ENCODE data around the gene OR3A3.
"Not testable (repeated sequence)": the region's sequence is repeated elsewhere in the genome, so short reads cannot be mapped to it uniquely, and the experiment has no call there.

Gene OR3A3

DNA sequence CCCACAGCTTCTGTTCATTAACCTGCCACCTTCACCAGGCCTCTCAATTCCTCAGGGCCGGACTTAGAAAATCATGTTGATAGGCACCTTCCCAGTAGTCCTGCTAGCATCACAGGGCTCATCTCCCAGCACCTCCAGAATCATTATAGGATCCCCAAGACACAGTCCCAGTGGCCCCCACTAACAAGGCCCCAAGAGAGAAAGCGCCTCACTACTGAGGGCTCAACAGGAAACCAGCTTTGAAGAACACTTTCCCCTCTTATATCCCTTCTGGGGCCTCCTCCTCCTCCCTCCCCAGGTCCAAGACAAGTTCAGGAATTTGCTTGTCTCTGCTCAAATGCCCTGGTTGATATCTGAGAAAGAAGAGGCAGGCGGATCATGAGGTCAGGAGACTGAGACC, at the start of gene OR3A3:
TSS of gene OR3A3 (plus strand) at position 301 of the 400 bp plus-strand sequence.
- no peak for DNase-seq (ENCODE audit: low read depth in 2 of 2)

DNA sequence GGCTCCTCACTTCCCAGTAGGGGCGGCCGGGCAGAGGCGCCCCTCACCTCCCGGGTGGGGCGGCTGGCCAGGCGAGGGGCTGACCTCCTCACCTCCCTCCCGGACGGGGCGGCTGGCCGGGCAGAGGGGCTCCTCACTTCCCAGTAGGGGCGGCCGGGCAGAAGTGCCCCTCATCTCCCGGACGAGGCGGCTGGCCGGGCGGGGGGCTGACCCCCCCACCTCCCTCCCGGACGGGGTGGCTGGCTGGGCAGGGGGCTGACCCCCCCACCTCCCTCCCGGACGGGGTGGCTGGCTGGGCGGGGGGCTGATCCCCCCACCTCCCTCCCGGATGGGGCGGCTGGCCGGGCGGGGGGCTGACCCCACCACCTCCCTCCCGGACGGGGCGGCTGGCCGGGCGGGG, 40.0 kb upstream of the OR3A3 start:
- not testable (repeated sequence) for DNase-seq (ENCODE audit: low read depth in 2 of 2)

DNA sequence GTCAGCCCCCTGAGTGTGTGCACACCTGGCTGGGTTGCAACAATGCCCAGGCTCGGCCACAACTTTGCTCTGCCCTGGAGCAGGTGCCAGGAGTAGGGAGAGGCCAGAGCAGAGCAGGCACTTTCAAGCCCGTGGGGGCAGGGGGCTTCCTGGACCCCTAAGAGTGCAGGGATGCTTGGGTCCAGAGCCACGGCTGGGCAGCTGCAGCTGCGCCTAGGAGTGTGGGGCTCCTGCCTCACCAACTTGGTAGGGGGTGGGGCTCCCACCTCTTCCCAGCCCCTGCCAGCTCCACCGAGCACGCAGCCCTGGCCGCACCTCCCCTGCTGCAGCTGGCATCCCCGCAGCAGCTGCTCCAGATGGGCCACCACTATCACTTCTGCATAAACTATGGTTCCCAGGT, 32.8 kb upstream of the OR3A3 start:
- DNase-seq (ENCODE audit: low read depth in 2 of 2): no peak

DNA sequence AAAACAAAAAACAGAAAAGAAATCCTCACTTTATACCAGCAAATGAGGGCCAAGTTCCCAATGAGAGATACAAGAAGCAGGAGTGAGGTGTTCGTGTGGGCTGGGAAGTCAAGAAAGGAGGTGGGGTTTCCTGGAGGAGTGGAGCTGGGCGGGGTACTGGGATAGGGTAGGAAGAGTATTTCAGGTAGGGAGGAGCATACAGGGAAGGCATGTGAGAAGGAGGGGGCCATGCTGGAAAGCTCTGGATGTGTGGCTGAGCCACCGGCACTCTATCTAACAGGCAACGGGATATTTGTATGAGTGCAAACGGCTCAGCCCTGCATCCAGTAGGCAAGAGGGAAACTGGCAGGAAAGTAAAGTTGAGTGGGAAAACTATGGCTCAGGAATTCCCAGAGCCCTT, 29.2 kb upstream of the OR3A3 start:
- no peak for DNase-seq (ENCODE audit: low read depth in 2 of 2)

DNA sequence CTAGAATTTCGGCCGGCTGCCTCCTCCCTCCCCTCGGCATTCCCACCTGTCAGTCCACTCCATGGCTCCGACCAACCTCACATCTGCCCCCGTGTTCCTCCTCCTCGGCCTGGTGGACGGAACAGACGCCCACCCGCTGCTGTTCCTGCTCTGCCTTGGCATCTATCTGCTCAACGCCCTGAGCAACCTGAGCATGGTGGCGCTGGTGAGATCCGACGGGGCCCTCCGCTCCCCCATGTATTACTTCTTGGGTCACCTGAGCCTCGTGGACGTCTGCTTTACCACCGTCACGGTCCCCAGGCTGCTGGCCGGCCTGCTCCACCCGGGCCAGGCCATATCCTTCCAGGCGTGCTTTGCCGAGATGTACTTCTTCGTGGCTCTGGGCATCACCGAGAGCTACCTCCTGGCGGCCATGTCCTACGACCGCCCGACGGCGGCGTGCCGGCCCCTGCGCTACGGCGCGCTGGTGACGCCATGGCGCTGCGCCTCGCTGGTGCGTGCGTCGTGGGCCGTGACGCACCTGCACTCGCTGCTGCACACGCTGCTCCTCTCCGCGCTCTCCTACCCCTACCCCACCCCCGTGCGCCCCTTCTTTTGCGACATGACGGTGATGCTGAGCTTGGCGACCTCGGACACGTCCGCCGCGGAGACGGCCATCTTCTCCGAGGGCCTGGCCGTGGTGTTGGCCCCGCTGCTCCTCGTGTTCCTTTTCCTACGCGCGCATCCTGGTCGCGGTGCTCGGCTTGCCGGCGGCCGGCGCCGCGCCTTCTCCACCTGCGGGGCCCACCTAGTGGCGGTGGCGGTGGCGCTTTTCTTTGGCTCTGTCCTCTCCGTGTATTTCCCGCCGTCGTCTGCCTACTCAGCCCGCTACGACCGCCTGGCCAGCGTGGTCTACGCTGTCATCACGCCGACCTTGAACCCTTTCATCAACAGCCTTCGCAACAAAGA, 25.0 kb upstream of the OR3A3 start, which contains the start of gene OR3A2:
TSS of gene OR3A2 (minus strand) at position 440 of the 948 bp plus-strand sequence.
- no peak for DNase-seq (ENCODE audit: low read depth in 2 of 2)

DNA sequence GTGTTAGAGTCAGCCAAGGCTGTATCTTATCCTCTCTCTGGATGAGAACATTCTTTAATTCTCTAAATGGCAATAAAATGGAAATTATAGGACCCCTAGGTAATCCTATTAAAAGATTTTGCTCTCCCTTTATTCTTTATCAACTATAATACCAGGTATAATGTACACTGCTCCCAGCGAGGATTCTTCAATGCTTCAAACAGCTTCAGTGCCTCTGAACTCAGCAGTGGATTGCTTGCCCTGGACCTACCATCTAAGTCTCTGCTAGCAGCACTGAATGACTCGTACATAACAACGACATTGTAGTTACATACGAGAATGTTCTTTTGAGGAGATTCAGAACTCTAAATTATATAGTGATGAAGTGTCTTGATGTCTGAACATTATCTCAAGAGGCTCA, 21.4 kb upstream of the OR3A3 start:
- DNase-seq (ENCODE audit: low read depth in 2 of 2): no peak

DNA sequence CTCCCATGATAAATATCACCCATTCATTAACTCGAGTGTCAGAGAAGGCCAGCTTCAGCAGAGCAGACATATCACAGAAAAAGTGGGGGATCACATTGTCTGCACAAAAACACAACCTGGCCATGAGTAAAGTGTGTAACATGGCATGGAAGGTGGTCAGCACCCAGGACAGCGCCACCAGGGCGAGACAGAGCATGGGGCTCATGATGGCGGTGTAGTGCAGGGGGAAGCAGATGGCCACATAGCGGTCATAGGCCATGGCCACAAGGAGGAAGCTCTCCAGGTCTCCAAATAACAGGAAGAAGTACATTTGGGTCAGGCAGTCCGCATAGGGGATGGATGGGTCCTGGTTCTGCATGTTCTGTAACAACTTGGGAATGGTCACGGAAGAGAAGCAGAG, 13.4 kb upstream of the OR3A3 start:
- DNase-seq (ENCODE audit: low read depth in 2 of 2): not testable (repeated sequence)

DNA sequence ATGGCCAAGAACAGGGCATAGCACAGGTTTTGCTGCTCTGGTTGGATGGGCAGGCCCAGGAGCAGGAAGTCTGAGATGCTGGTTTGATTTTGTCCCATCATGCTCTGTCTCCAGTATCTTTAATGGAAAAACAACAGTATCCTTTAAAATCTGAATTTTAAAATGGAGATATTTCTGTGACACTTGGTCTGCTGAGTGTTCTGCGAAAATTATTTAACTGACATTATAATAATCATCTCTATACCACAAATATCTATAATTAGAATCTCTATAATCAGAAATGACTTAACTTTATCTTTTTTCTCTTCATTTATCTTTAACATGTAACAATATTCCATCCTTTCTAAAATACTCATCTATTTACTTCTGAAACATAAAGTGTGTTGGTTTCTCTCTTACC, 12.9 kb upstream of the OR3A3 start, which contains the start of gene OR1E1:
TSS of gene OR1E1 (minus strand) at position 101 of the 400 bp plus-strand sequence. CDS start at position 101, 0 bp downstream.
- no peak for DNase-seq (ENCODE audit: low read depth in 2 of 2)

DNA sequence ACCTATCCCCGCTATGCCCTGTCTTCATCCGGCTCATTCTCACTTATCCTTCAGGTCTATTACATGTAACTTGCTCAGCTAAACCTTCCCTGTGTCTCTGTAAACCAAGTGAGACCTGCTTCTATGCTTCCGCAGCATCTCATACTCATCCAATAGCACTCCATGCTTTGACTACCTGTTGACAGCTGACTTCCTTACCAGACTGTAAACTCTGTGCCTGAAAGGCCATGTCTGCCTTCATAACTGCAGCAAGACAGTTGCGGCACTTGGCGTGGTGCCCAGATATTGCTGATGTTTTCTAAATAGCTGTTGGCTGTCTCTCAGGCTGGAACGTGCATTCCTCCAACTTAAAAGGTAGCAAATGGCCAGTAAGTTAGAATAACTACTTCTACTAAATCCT, 11.1 kb upstream of the OR3A3 start:
- DNase-seq (ENCODE audit: low read depth in 2 of 2): no peak

DNA sequence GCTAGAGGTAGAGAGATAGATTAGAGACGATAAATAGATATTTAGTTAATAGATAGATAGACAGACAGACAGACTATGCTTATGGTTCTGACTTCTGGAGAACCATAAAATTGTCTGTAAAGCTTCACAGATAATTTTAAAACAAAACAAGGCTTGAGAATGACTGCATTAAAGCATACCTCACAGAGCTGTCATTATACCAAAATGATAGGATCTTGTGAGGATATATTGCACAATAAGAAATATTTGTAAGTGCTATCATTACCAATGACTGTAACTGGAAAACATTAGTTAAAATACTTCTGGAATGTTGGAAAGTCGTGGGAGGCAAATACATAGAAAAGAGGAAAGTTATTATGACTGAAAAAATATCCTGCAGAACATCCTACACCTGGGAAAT, 9.4 kb upstream of the OR3A3 start:
- no peak for DNase-seq (ENCODE audit: low read depth in 2 of 2)

DNA sequence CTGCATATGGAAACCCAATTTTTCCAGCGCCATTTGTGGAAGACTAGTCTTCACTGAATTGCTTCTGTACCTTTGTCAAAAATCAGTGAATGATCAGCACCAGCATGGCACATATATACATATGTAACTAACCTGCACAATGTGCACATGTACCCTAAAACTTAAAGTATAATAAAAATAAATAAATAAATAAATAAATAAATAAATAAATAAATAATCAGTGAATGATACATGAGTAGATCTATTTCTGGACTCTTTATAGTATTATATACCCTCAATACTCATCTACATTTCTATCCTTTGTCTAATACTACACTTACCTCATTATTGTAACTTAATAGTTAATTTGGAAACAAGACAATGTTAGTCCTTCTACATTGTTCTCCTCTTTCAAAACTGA, 7.3 kb upstream of the OR3A3 start:
- DNase-seq (ENCODE audit: low read depth in 2 of 2): not testable (repeated sequence)

DNA sequence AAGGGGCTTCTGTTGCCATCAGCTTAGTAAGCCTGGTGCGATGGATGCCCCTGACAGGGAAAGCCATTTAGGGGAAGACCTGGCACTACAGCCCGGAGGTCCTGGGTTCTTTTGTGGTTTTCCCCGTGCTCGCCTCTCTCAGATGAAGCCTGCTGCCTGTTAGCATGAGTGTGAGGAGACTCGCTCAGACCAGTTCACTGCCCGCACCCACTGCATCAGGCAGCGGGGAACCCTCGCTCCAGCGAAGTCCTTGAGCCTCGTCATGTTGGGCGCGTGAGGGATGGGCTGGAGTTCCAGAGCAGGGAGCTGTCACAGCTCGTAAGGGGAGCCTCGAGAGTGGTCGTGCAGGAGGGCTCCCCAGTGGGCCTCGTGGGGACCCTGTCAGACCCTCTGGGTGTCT, 1.0 kb downstream of the OR3A3 start:
- not testable (repeated sequence) for DNase-seq (ENCODE audit: low read depth in 2 of 2)

DNA sequence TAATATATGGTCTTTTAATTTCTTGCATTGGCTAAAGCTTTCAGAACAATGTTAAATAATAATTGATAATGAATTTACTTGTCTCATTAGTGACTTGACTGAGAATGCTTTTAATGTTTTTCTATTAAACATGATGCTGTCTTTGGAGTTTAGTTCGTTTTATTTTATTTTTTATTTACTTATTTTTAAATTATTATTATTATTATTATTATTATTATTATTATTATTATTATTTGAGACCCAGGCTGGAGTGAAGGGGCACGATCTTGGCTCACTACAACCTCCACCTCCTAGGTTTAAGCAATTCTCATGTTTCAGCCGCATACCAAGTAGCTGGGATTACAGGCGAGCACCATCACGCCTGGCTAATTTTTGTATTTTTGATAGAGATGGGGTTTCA, 4.4 kb downstream of the OR3A3 start:
- DNase-seq (ENCODE audit: low read depth in 2 of 2): no peak

DNA sequence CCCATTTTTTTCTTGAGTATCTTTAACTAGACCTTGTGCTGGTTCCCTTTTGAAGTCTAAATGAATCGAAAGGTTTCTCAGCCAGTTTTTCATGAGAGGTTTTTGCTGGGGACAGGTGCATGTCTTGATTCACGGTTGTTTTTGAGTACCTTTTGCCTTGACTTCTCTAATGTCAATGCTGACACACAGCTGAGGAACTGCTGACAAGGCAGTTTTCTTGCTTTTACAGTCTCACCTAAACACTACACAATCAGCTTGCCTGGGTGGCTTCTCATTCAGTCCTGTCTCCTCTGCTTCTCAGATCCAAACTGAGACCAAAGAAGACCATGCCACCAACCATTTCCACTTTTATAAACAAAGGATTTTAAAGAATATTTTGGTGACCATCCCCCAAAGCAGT, 7.1 kb downstream of the OR3A3 start:
- no peak for DNase-seq (ENCODE audit: low read depth in 2 of 2)

DNA sequence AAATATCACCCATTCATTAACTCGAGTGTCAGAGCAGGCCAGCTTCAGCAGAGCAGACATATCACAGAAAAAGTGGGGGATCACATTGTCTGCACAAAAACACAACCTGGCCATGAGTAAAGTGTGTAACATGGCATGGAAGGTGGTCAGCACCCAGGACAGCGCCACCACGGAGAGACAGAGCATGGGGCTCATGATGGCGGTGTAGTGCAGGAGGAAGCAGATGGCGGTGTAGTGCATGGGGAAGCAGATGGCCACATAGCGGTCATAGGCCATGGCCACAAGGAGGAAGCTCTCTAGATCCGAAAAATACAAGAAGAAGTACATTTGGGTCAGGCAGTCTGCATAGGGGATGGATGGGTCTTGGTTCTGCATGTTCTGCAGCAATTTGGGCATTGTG, 22.0 kb downstream of the OR3A3 start:
- not testable (repeated sequence) for DNase-seq (ENCODE audit: low read depth in 2 of 2)

DNA sequence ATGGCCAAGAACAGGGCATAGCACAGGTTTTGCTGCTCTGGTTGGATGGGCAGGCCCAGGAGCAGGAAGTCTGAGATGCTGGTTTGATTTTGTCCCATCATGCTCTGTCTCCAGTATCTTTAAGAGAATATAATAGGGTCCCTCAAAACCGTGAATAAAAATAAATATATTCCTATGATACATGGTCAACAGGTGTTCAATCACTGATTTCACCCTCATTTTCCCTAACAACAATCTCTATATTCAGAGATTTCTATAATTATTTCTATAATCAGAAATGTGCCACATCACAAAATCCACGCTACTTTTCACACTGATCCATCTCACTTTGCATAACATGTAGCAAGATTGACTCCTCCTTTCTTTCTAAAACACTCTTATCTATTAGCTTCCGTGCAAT, 22.6 kb downstream of the OR3A3 start, which contains the start of gene OR1E2:
TSS of gene OR1E2 (minus strand) at position 101 of the 400 bp plus-strand sequence. CDS start at position 101, 0 bp downstream.
- DNase-seq (ENCODE audit: low read depth in 2 of 2): no peak

DNA sequence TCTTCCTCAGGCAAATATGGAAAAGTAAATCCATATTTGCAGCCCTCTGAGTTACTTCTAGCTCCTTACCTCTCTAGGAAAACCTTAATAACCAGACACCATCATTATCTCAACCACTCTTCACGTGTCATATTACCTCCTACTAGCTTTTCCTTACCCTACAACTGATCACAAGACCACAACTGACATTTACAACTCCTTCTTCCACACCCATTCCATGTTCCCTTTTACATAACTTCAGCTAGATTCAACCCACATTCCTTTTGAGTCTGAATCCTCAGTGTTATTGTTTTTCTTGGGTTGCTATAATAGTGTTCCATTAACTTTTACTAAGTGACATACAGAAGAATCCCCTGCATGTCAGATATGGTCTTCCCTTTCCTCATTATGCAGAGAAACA, 27.2 kb downstream of the OR3A3 start:
- no peak for DNase-seq (ENCODE audit: low read depth in 2 of 2)

DNA sequence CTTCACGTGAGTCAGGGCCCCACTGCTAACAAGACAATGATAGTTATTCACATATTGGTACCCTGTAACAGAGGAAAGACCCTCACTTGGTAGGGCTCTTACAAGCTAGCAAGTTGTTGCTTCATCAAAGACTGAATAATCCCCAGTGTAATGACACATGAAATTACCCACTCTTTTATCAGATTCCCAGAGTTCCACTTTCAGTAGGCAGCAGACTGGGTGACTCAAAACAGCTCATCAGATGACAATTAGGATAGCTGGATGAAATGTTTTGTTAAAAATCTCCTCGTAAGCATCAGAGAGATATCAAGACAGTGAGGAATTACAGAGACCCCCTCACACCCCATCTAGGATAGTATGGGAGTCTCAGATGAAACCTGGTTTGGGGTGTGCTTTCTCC, 29.3 kb downstream of the OR3A3 start:
- no peak for DNase-seq (ENCODE audit: low read depth in 2 of 2)

DNA sequence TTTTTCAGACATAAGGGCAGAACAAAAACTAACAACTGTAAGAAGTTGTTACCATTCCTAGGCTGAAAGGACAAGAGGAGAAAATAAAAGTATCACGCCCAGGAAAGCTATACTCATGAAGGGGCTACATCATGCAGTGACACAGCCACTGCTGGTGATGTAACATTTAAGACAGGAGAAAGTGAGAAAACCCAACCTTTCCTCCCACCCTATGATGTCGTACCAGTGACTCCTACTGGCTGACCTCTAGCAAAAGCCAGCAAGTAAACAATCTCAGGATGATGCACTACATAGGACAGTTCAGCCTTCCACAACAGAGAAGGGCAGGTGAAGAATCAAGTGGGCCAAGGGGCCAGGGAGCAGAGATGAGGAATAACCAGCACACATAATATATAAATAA, 36.5 kb downstream of the OR3A3 start:
- DNase-seq (ENCODE audit: low read depth in 2 of 2): no peak

DNA sequence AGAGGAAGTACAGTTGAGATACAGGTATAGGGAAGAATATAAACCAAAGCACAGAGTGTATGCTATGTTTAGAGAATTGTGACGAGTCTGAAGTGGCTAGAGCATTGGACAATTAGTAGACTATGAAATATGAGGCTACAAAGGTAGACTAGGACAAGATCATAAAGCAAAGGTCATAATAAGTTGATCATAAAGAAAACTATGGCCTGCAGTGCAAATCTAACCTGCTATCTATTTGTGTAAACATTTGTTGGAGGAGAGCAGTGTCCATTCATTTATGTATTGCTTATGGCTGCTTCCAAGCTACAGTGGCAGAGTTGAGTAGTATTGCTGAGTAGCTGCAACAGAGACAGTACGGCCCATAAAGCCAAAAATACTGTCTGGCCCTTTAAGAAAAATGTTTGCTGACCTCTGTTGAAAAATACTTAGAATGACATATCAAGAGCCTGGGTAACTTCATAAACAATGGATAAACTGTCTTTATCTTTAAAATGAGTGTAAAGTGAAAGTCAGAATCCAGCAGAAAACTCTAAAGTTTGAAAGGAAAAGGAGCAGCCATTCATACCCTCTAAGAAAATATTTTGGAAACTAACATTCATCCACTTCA, 37.0 kb downstream of the OR3A3 start:
- no peak for DNase-seq (ENCODE audit: low read depth in 2 of 2)

DNA sequence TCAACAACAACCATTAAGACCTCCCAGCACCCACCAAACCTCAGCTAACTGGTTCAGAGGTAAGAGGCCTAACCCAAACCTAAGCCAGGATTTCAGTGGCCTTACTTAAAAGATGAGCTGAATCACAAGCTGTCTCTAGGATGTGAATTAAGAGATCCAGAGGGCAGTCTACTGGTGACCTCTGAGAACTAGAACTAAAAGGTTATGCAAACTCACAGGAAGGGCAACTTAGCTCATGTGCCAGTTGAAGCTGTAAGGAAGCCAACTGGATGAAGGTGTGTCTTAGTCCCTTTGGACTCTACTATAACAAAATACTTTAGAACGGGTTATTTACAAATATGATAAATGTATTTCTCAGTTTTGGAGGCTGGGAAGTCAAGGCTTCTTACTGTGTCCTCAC, 55.2 kb downstream of the OR3A3 start:
- not testable (repeated sequence) for DNase-seq (ENCODE audit: low read depth in 2 of 2)

DNA sequence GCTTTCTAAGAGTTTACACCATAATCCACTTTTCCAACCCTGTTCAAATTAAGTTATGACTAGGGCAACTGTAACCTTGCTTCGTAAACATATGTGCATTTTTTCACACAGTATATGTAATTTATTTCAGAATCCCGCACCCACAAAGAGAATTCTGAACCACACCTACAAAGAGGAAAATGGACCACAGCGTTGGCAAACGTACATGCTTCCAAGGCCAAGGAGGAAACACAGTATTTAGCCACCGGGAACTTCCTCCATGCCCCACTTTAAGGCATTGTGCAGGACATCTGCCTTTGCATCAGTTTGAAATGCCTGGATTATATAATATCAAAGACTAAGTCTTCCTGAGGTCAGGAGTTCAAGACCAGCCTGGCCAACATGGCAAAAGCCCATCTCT, 58.4 kb downstream of the OR3A3 start:
- DNase-seq (ENCODE audit: low read depth in 2 of 2): no peak

DNA sequence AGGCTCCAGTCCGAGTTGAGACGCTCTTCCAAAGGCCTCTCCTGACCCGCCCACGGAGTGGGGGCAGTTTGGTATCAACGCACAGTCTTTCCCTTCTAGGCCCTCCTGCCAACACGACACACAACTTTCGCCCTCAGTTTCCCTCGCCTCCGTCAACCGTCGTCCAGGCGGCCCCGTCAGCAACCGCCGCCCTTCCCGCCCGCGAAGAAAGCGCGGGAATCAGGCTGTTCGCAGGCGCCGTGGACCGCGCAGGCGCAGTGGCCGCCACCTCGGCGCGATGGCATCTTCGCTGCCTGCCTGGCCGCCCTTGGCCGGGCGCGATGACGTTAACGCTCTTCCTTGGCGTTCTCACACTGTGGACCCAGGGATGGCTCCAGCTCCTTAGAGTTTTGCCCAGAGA, 60.4 kb downstream of the OR3A3 start, which contains the start of gene SPATA22:
TSS of gene SPATA22 (minus strand) at position 221 of the 400 bp plus-strand sequence. CDS start 2,494 bp downstream, outside the sequence.
- no peak for DNase-seq (ENCODE audit: low read depth in 2 of 2)

Data from fibroblast of skin of left biceps (primary cell).